HG03135 (cell line): ENCODE measurements around the gene ADPRS.

Experiments used
- ATAC-seq: cut with Tn5 transposase; IDR thresholded peaks from one replicate; pipeline ENCODE4 v1.9.1; 2021; ENCODE audit warnings: mild to moderate bottlenecking, moderate library complexity; ENCODE audit not compliant: unreplicated experiment

ADPRS gene

GRCh38 chr1:36087233-36088123, 1.2 kb upstream of the ADPRS start:
- ATAC-seq, result no peak

DNA sequence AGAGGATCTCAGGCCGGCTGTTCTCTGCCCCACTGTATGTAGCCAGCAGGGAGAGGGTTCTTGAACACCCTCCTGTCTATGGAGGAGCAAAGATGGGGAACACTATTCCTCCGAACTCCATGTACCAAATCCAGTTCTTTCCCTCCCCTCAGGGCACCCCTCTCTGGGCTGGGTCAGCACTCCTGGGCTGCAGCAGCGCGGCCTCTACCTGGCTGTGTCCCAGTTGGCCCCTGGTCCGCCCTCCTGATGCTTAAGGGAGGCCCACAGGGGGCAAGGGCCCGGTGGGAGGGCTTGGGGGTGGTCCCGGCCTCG, 471 bp upstream of the ADPRS start:
- no peak for ATAC-seq

DNA sequence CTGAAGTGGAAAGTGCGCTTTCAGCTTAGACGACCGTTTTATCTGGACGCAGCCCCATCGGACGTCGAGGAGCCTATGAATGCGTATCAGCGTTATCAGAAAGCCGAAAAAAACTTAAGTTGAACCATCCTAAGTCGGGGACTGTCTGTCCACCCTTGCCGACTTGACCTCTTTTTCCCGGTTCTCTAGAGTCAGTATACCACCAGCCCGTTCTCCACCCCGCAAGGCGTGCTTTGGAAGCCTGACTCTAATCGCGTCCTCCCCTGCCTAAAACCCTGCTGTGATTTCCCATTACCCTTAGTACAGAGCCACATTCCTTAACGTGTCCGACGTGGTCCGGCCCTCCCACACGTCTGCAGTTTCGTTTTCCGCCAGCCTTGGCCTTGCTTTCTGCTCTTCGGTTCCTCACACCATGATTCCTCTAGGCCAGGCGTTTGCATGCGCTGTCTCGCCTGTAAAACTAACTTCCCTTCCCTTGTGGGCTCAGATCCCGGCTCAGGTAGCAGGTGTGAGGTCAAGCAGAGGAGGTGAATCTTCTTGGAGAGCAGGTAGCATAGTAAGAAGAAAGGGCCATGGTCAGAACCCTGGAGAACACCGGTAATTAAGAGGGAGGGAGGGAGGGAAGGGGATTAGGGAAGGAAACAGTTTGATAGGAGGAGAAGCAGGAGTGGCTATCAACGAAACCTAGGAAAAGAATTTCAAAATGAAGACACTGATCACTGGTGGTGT, 865 bp downstream of the ADPRS start:
- ATAC-seq, result peak; percentile 2

DNA sequence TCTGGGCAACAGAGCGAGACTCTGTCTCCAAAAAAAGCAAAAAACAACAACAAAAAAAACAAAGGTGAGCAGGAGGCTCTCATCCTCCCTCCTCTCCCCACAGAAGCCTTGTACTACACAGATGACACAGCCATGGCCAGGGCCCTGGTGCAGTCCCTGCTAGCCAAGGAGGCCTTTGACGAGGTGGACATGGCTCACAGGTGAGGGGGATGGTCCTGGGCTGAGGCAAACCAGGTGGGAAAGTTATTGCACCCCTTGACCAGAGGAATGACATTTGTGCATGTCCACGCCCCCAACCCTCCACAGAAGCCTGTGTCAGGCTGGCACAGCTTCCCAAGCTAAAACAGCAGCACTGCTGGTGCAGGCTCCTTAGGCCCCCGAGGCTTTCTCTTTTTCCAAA, 2.4 kb downstream of the ADPRS start:
- ATAC-seq, result no peak

- ATAC-seq, result no peak
Observed at GRCh38 chr1:36091698-36092097, 3.0 kb downstream of the ADPRS start.

- ATAC-seq, result no peak
Observed at GRCh38 chr1:36092166-36092797, 3.6 kb downstream of the ADPRS start.

DNA sequence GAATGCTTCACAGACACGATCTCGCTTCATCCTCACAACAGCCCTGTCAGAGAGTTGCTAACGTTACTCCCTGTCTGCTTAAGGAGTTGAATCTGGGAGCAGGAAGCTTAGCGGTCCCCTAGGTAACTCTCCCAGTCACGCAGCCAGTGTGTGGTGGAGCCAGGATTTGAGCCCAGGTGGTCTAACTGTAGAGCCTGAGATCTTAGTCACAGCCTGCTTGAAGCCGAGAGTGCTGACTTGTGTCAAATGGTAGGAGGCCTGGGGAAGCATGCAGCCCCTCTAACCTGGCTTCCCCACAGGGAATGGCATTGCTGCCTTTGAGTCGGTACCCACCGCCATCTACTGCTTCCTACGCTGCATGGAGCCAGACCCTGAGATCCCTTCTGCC, 4.1 kb downstream of the ADPRS start:
- ATAC-seq, result no peak

GRCh38 chr1:36093226-36093625, 4.5 kb downstream of the ADPRS start:
- no peak for ATAC-seq

DNA sequence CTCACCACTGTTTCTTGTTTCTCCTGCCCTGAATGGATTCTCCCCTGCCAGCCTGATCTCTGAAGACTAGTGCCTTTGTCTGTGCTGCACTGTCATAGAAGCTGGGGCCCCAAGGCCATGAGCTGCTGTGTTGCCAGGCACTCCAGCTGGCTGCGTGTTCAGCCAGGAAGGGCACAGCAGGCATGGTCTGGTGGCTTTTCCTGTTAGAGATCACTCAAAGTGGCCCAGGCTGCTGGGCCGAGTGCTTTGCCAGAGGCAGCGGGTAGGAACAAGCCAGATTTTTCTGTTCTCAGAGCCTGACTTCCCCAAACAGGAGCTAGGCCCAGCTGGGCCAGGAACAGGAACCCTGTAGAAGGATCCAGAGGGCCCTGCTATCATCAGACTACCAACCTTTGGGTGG, 5.2 kb downstream of the ADPRS start:
- ATAC-seq, result no peak

GRCh38 chr1:36094621-36095061, 5.9 kb downstream of the ADPRS start:
- no peak for ATAC-seq

GRCh38 chr1:36095760-36096405, 7.2 kb downstream of the ADPRS start:
- ATAC-seq, result no peak

GRCh38 chr1:36096500-36097432, 8.1 kb downstream of the ADPRS start:
- no peak for ATAC-seq

- ATAC-seq, result no peak
Observed at GRCh38 chr1:36097693-36098585, 9.2 kb downstream of the ADPRS start.

- ATAC-seq, result no peak
Observed at GRCh38 chr1:36098650-36099365, 10.1 kb downstream of the ADPRS start.

DNA sequence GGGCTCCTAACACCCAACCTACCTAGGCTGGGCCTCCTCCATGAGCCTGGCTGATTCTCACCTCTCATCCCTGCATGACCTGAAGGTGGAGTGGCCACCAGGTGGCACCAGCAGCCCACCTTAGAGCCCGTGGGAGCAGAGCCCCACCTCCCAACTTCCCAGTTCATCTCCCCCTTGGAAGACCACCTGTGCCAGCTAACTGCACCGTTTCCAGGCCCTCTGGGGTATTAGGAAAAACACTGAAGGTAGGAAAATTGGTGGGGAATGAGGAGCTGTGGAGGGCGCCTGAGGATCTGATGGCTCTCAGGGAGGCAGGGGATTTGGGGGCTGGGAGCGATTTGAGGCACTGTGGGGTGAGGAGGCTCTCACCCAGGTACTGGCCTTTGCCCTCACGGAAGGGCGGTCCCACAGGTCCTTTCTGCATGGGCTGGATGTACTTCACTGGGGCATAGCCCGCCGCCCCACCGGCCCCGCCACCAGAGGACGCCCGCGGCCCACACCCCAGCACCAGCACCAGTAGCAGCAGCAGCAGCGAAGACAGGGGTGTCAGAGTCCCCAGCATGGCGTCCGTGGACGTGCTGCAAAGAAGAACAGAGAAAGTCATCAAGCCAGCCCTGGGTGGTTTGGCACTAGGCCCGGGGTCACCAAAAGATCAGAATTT, 11.1 kb downstream of the ADPRS start:
- no peak for ATAC-seq

DNA sequence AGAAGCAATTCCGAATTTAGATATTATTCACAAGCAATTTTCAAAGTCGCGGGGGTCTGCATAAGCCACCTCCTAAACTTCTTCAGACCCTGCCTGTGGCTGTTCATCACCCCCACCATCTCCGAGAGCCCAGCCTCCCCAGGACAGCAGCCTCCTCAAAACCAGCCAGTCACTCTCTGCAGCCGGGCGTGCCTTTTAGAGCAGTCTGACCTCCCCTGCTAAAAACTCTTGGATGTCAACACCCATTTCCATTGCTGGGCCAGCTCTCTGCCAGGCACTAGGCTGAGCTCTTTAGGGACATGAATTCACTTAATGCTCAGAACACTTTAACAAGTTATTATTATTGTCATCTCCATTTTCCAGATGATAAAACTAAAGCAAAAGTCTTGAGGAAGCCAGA, 11.7 kb downstream of the ADPRS start:
- no peak for ATAC-seq

DNA sequence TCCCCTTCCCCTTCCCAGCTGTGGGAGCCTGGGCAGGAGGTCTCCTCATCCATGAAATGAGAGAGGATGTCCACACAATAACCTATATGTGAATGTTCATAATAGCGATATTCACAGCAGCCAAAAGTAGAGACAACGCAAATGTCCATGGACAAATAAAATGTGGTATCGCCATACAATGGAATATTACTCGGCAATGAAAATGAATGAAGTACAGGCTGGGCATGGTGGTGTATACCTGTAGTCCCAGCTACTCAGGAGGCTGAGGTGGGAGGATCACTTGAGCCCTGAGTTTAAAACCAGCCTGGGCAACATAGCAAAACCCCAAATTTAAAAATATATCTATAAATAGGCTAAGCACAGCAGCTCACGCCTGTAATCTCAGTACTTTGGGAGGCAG, 12.9 kb downstream of the ADPRS start:
- ATAC-seq, result no peak

DNA sequence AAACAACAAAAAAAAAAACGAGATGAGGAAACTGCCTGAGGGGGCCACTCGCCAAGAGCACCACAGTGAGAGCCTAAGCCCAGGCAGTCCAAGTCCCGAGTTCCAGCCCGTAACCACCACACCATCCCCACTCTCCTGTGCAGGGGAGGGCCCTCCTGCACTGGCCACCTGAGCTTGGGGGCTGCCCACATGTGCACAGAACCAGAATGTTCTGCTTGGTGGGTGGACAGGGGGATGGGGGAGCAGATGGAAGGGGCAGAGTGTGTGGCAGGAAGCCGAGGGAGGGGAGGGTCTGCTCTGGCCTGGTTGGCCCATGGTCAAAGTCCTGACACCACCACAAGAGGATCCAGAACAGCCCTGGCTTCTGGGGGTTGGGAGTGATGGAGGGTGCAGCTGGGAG, 17.6 kb downstream of the ADPRS start:
- ATAC-seq, result no peak
